ENCODE measurements around the gene PCDHB15.

Gene PCDHB15

GRCh38 chr5:141234109-141234667 lies 11.0 kb upstream of the PCDHB15 start:
- TF ChIP-seq CTCF (IDR thresholded peaks at IDR 0.05): peak; percentile 60; the same call in 1 of the 2 replicates

- no peak for TF ChIP-seq CTCF (IDR thresholded peaks at IDR 0.05)
These were observed 8.5 kb upstream of the PCDHB15 start for GRCh38 chr5:141236516-141237313.

- TF ChIP-seq CTCF (IDR thresholded peaks at IDR 0.05): no peak
These were observed 3.7 kb upstream of the PCDHB15 start for GRCh38 chr5:141241496-141241895.

GRCh38 chr5:141250576-141250975 lies 5.4 kb downstream of the PCDHB15 start:
- TF ChIP-seq CTCF (IDR thresholded peaks at IDR 0.05): no peak

- no peak for TF ChIP-seq CTCF (IDR thresholded peaks at IDR 0.05)
These were observed 13.3 kb downstream of the PCDHB15 start for GRCh38 chr5:141258464-141258863.

- TF ChIP-seq CTCF (IDR thresholded peaks at IDR 0.05): no peak
These were observed 13.8 kb downstream of the PCDHB15 start for GRCh38 chr5:141258948-141259347.

- no peak for TF ChIP-seq CTCF (IDR thresholded peaks at IDR 0.05)
These were observed 15.5 kb downstream of the PCDHB15 start for GRCh38 chr5:141260458-141261237.
